ENCODE results near the gene CLIC5.

- TF ChIP-seq CTCF (IDR thresholded peaks at IDR 0.05) = no peak
- no peak for TF ChIP-seq POLR2A (IDR thresholded peaks at IDR 0.05)
Measured at GRCh38 chr6:45983062-45983461, 32.6 kb downstream of the CLIC5 start.
